Activated T-helper 1 cell treated with anti-CD3 and anti-CD28 coated beads, Interleukin-12 subunit alpha, Interleukin-12 subunit beta, Interleukin-2, Interleukin-4 antibody, amounts not matched to agents 30 ng/mL and 10 ng/mL and 1 ng/mL, durations not matched to agents 14 hours and 24 hours and 36 hours (primary cell): Measurements from ENCODE around the gene STAMBP. TPM values are rescaled to one million over a fixed set of nuclear protein-coding genes. Genes with fewer than 3 reads are reported as not detected.
A peak's percentile ranks its signal among the peaks of the same experiment; 100 is the strongest.
"Not testable (repeated sequence)": the region's sequence is repeated elsewhere in the genome, so short reads cannot be mapped to it uniquely, and the experiment has no call there.

Experiments used
- DNase-seq: peaks from one replicate; pipeline ENCODE4 v3.0.0; 2021; ENCODE audit warnings: low spot score
- H3K27ac Mint-ChIP-seq: one replicate; pipeline ENCODE4 v1.8.0; 2021; ENCODE audit warnings: mild to moderate bottlenecking, mixed read lengths
- H3K27me3 Mint-ChIP-seq: one replicate; pipeline ENCODE4 v1.8.0; 2022; ENCODE audit warnings: mild to moderate bottlenecking, moderate library complexity, mixed read lengths; ENCODE audit not compliant: insufficient read depth
- H3K36me3 Mint-ChIP-seq: one replicate; pipeline ENCODE4 v1.8.0; 2021; ENCODE audit warnings: low read depth, mixed read lengths
- H3K4me1 Mint-ChIP-seq: one replicate; pipeline ENCODE4 v1.8.0; 2021; ENCODE audit warnings: low read depth, mixed read lengths
- H3K4me3 Mint-ChIP-seq: one replicate; pipeline ENCODE4 v1.8.0; 2021; ENCODE audit warnings: mild to moderate bottlenecking, moderate library complexity, mixed read lengths
- H3K9me3 Mint-ChIP-seq: one replicate; pipeline ENCODE4 v1.8.0; 2021; ENCODE audit warnings: mixed read lengths
- intact Hi-C: fragments of 100-400 bp; cut with micrococcal nuclease; formaldehyde crosslinking; loops from one replicate; pipeline ENCODE4 v1.15.1; 2024
- total RNA-seq: library from RNA; stranded (reverse); gene quantifications from 2 replicates; pipeline ENCODE4 v1.2.3, GENCODE V29; 2022

Gene STAMBP
- 50.8 and 56.0 TPM in 2 replicates for total RNA-seq

DNA sequence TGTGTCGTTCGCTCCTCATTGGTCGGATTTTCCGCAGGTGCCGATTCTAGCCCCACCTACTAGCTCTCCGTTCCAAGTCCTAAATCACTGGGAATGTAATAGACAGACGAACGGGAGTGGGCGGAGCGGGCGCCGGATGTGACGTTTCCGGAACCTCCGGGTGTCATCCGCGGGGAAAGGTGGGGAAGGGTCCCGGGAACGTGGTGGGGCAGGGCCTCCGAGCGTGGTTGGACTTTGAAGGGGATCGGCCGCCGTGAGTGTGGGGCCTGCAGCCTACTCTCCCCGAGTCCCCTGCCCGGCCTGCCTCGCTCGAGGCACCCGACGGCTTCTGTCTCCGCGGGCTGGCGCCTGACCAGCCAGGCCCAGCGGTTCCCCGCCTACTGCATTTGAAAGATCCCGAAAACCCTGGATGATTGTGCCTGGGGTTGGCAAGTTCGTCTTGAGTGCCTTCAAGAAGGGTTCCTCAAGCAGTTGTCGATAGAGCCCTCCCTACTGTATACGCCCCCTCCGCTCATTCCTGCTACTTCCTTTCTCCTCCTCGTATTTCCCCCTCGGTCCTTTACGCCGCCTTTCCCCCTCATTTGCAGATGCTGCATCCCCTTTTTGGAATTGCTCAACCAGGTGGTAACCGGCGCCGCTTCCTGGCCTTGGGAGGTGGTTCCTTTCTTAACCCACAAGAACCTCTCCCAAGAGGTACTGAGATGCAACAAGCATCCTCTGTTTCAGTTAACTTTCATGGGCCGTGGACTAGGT is at the start of gene STAMBP:
TSS of gene STAMBP (plus strand) at position 144 of the 753 bp plus-strand sequence. CDS start 1,896 bp downstream, outside the sequence.
- intact Hi-C loops, result loop anchor here (1.0 to 2.0 kb wide), 8 partner anchors 97 to 626 kb away; partner anchors contain the start of genes BOLA3, DGUOK, INO80B and MOB1A
- peaks cover 59% of the 10 kb centered on the region for H3K4me1 Mint-ChIP-seq

DNA sequence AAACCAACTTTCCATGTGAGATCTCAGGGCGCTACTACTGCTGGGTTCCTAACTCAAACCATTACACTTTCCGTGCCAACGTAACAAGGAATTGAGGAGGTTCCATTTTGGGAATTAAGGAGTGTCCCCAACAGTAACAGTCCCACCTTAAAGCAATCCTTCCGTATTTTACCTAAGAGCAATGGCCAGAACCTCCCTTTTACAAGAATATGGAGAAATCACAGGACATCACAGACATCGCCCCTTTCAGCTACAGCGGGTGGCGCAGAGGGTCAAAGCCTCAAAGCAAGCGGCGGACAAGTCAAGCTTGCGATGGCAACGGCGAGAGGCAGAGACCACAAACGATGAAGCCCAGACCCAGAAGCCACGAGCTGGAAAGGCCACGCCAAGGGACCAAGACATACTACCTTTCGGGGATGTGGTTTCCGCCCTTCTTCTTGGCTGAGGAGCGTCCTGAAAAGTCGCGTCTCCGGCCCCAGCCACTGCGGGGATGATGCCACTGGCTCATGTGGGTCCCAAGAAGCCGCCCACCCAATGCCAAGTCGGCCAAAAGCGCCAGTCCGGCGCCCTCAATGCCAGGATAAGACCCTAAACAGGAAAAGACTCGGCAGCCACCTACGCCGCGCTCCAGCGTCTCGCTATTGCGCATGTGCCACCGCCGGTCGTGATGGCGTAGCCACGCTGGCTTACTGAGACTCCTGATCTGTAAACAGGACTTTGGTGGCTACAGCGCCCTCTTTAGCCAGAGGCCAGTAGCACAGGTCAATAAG is 49.1 kb upstream of the STAMBP start, which contains the start of gene DUSP11:
TSS of gene DUSP11 (minus strand) at position 637 of the 770 bp plus-strand sequence. CDS start at position 508, 129 bp downstream.
- Mint-ChIP-seq H3K4me1 (peaks cover 26% of the 10 kb centered on the region), H3K27me3 (no peaks in the 10 kb centered on the region), H3K27ac (peak within 1 kb of the TSS; percentile 94), H3K4me3 (peak within 1 kb of the TSS; percentile 99), H3K9me3 (no peaks in the 10 kb centered on the region), H3K36me3 (peaks cover 17% of the 10 kb centered on the region)
- peak; percentile 94 for DNase-seq
- intact Hi-C loops, result loop anchor here (1.0 kb wide), 3 partner anchors 42 to 341 kb away; partner anchors contain the start of gene TPRKB

More for the DNA sequence above, at the start of gene STAMBP:
- Mint-ChIP-seq H3K4me3 (peak within 1 kb of the TSS; percentile 98), H3K27ac (peak within 1 kb of the TSS; percentile 99), H3K9me3 (no peaks in the 10 kb centered on the region), H3K27me3 (peaks cover 5% of the 10 kb centered on the region), H3K36me3 (peaks cover 27% of the 10 kb centered on the region)
- DNase-seq, result peak; percentile 90

DNA sequence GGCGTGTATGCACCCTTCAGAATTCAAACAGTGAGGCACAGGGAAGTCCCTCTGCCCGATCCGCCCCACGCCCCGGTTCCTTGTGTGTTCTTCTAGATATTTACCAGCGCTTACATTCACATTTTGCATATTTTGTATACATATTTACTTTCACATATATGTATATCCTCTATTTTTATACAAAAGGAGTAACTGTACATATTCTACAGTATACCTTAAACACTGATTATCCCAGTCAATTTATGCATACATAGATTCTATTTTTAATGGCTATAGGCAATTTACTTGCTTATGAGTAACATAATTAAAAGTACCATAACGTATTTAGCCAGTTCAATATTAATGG is 48.6 kb upstream of the STAMBP start:
- intact Hi-C loops, result loop anchor here (1.0 kb wide), 3 partner anchors 43 to 340 kb away; partner anchors contain the start of gene TPRKB
- Mint-ChIP-seq H3K4me3 (peak overlapping the region; percentile 99), H3K4me1 (peaks cover 26% of the 10 kb centered on the region), H3K9me3 (no peaks in the 10 kb centered on the region), H3K27ac (peak overlapping the region; percentile 94), H3K27me3 (no peaks in the 10 kb centered on the region), H3K36me3 (peaks cover 12% of the 10 kb centered on the region)
- no peak for DNase-seq

DNA sequence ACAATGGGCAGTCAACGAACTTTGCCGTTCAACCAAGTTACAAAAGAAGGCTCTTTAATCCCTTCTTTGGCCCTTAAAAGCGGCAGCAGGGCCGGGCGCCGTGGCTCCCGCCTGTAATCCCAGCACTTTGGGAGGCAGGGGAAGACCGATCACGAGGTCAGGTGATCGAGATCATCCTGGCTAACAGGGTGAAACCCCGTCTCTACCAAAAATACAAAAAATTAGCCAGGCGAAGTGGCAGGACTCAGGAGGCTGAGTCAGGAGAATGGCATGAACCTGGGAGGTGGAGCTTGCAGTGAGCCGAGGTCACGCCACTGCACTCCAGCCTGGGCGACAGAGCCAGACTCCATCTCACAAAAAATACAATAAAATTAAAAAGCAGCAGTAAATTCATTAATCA is 45.4 kb upstream of the STAMBP start:
- H3K27ac Mint-ChIP-seq, H3K9me3 Mint-ChIP-seq, H3K4me1 Mint-ChIP-seq, DNase-seq, H3K27me3 Mint-ChIP-seq, H3K36me3 Mint-ChIP-seq, intact Hi-C loops, H3K4me3 Mint-ChIP-seq: not testable (repeated sequence)

DNA sequence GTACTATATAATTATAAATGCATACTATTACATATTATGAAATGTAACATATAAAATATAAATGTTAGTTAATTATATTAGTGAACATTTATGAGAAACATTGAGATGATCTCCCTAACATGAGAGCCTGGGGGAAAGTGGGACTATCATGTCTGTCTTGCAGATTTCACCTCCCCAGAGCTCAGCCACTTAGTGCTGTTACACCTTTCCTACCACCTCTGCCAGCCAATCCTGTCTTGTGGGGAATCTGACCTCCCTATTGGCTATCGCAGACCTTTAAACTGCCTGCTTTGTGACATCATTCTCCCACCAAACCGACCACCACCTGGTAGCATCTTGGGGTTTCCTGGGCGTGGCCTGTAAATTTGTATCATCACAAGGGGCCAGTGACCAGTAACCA is 44.9 kb upstream of the STAMBP start, which contains the start of gene C2orf78:
TSS of gene C2orf78 (plus strand) at position 301 of the 400 bp plus-strand sequence. CDS start 127 bp downstream, outside the sequence.
- H3K9me3 Mint-ChIP-seq, H3K4me1 Mint-ChIP-seq, H3K36me3 Mint-ChIP-seq, intact Hi-C loops, DNase-seq, H3K4me3 Mint-ChIP-seq, H3K27ac Mint-ChIP-seq, H3K27me3 Mint-ChIP-seq: not testable (repeated sequence)

DNA sequence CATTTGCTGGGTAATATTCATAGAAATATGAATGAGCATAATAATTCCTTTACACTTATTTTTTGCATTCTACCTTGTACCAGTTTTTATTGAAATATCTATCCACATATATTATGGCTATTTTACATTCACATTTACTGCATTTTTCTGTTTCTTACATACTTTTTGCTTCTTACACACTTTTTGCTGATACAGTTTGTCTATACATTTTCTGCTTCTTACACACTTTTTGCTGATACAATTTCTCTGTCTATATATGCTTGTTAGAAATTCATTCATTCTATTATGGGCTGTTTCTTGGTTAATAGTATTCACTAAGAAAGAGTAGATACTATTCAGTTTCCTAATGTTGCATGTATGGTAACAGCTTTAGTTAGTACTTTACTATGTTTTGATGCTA is 16.9 kb upstream of the STAMBP start:
- no peak for DNase-seq
- intact Hi-C loops, result no loop called here
- Mint-ChIP-seq H3K4me1 (no peaks in the 10 kb centered on the region), H3K9me3 (no peaks in the 10 kb centered on the region), H3K27ac (no peak overlapping the region), H3K4me3 (no peak overlapping the region), H3K27me3 (peaks cover 2% of the 10 kb centered on the region), H3K36me3 (no peaks in the 10 kb centered on the region)

DNA sequence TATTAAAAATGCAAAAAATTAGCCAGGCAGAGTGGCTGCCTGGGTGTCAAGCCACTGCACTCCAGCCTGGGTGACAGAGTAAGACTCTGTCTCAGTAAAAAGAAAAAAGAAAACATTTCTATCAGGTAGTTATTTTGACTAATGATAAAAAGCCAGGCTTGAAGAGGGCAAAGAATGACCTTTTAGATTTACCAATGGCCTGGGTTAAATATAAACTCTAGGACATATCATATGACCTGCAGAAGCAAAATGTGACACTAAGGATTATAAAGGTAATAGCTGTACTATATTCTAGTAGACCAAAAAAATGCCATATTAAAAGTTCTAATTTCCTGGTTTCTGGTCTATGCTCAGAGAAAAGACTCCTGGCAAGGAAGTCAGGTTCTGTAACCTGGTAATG is 16.1 kb upstream of the STAMBP start:
- Mint-ChIP-seq H3K27me3 (peaks cover 2% of the 10 kb centered on the region), H3K9me3 (no peaks in the 10 kb centered on the region), H3K4me1 (no peaks in the 10 kb centered on the region), H3K27ac (no peak overlapping the region), H3K4me3 (no peak overlapping the region), H3K36me3 (no peaks in the 10 kb centered on the region)
- intact Hi-C loops, result no loop called here
- no peak for DNase-seq

DNA sequence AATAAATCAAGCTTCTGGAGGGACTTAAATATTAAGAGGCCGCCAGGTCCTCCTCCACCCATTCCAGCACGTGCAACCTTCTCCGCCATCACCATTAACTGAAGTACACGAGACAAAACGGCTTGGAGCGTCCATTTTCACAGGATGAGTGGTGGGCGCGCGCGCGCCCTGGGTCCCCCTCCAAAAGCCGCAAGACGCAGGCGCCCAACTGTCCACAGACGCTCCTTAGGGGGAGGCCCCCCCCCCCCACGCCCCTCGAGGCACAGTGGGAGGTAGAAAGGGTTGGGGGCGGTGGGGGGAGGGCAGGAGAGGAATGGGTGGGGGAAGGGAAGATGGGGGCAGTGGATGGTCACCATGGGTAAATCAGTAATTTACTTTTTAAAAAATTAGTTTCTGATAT is 10.5 kb upstream of the STAMBP start:
- H3K4me1 Mint-ChIP-seq, result peaks cover 17% of the 10 kb centered on the region
- no peaks in the 10 kb centered on the region for H3K27me3 Mint-ChIP-seq
- H3K36me3 Mint-ChIP-seq, result no peaks in the 10 kb centered on the region
- H3K4me3 Mint-ChIP-seq, result no peak overlapping the region
- H3K27ac Mint-ChIP-seq, result no peak overlapping the region
- H3K9me3 Mint-ChIP-seq, result no peaks in the 10 kb centered on the region
- no peak for DNase-seq
- intact Hi-C loops, result no loop called here

DNA sequence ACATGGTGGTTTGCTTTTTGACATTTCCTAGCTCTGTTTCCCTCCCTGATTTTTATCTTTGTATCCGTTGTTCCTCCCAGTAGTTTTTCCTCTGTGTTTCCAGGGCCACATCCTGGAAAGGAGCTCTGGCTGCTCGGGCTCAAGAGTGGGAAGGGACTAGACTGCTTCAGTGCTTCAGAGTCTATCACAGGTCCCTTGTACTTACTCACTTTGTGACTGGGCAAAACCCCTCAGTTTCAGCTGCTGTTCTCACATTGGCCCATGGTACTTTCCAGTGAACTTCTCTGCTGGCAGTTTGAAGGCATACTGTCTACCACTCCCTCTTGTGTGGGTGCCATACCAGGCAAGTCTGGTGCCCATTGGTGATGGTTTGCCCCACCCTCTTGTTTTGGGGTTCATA is 7.5 kb upstream of the STAMBP start:
- Mint-ChIP-seq H3K9me3 (no peaks in the 10 kb centered on the region), H3K4me1 (peaks cover 22% of the 10 kb centered on the region), H3K4me3 (no peak overlapping the region), H3K36me3 (no peaks in the 10 kb centered on the region), H3K27ac (peak overlapping the region; percentile 83), H3K27me3 (peaks cover 5% of the 10 kb centered on the region)
- DNase-seq, result peak; percentile 9
- intact Hi-C loops, result loop anchor here (1.0 kb wide), 1 partner anchor 10 kb away; no protein-coding TSS in a partner anchor

DNA sequence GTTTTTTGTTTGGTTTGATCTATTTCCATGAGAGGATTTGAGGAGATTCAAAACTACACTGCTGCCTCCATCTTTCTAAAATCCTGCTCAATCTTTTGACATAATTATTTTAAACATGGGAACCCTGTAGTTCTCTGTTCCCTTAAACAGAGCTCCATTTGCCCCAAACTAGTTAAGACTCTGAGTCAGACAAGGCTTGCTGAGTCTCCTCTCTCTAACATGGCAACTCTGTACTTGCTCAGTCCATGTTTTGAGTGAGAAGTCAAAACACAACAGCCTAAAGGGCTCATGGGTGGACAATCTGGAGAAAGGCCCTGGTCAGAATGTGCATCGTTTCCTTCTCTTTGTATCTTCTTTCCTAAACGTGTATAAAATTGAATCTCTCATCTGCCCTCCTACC is 7.1 kb upstream of the STAMBP start:
- peaks cover 22% of the 10 kb centered on the region for H3K4me1 Mint-ChIP-seq
- no peak for DNase-seq
- H3K27me3 Mint-ChIP-seq, result peaks cover 5% of the 10 kb centered on the region
- H3K36me3 Mint-ChIP-seq, result no peaks in the 10 kb centered on the region
- intact Hi-C loops, result loop anchor here (1.0 kb wide), 1 partner anchor 10 kb away; no protein-coding TSS in a partner anchor
- peak overlapping the region; percentile 44 for H3K27ac Mint-ChIP-seq
- H3K9me3 Mint-ChIP-seq, result no peaks in the 10 kb centered on the region
- no peak overlapping the region for H3K4me3 Mint-ChIP-seq

DNA sequence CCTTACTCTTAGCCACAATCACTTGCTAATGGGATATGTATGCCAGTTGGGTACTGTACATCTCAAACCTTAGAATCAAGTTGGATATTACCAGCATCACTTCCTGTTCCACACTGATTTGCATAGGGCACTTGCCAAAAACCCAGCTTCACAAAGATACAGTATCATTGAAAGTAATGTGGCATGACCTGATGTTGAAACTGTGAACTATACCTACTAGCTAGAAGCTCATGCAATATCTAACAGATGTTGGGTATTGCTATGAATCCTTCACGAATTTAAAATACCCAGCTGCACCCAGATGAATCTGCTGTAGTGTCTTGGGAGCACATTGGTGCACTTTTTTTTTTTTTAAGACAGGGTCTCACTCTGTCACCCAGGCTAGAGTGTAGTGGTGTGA is 6.5 kb upstream of the STAMBP start:
- H3K4me3 Mint-ChIP-seq, result no peak overlapping the region

DNA sequence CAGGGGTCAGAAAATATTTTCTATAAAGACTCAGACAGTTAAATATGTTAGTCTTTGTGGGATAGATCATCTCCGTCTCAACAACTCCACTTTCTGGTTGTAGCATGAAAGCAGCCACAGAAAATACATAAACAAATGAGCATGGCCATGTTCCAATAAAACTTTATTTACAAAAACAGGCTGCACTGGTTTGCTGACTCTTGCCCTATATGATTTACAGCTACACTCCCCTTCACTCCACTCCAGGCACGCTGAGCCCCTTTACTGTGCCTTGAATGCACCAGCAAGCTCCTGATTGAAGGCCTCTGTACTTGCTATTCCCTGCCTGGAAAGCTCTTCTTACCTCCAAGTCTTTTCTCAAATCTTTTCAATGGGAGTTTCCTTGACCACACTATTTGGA is 5.8 kb upstream of the STAMBP start:
- intact Hi-C loops, result no loop called here
- DNase-seq, result no peak
- Mint-ChIP-seq H3K36me3 (no peaks in the 10 kb centered on the region), H3K27ac (no peak overlapping the region), H3K4me1 (peaks cover 34% of the 10 kb centered on the region), H3K4me3 (no peak overlapping the region), H3K9me3 (no peaks in the 10 kb centered on the region), H3K27me3 (peaks cover 5% of the 10 kb centered on the region)

More for the DNA sequence above, 6.5 kb upstream of the STAMBP start:
- peaks cover 5% of the 10 kb centered on the region for H3K27me3 Mint-ChIP-seq
- peaks cover 27% of the 10 kb centered on the region for H3K4me1 Mint-ChIP-seq
- no peaks in the 10 kb centered on the region for H3K36me3 Mint-ChIP-seq
- intact Hi-C loops, result no loop called here
- H3K9me3 Mint-ChIP-seq, result no peaks in the 10 kb centered on the region
- no peak for DNase-seq
- H3K27ac Mint-ChIP-seq, result no peak overlapping the region

DNA sequence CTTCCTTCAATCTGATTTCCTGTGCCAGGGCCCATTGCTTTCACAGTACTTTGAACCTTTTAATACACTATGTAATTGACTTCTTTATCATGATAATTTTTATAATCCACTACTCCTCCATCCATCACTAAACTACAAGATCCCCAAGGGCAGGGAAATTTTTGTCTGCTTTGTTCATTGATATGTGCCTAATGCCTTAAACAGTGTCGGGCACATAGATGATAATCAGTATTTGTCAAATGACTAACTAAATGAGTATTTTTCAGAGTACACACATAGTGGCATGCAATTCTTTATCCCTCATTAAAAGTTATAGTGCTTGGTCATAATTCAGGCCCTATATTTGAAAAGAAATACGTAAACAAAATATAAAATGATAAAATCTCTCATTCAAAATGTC is 5.3 kb upstream of the STAMBP start:
- H3K4me3 Mint-ChIP-seq, result no peak overlapping the region
- H3K9me3 Mint-ChIP-seq, result no peaks in the 10 kb centered on the region
- H3K36me3 Mint-ChIP-seq, result no peaks in the 10 kb centered on the region
- no peak for DNase-seq
- H3K27ac Mint-ChIP-seq, result peak overlapping the region; percentile 5
- peaks cover 5% of the 10 kb centered on the region for H3K27me3 Mint-ChIP-seq
- H3K4me1 Mint-ChIP-seq, result peaks cover 35% of the 10 kb centered on the region
- intact Hi-C loops, result no loop called here
